ENCODE data around the gene COG1.
"Not testable (repeated sequence)": the region's sequence is repeated elsewhere in the genome, so short reads cannot be mapped to it uniquely, and the experiment has no call there.

Gene COG1, protein sequence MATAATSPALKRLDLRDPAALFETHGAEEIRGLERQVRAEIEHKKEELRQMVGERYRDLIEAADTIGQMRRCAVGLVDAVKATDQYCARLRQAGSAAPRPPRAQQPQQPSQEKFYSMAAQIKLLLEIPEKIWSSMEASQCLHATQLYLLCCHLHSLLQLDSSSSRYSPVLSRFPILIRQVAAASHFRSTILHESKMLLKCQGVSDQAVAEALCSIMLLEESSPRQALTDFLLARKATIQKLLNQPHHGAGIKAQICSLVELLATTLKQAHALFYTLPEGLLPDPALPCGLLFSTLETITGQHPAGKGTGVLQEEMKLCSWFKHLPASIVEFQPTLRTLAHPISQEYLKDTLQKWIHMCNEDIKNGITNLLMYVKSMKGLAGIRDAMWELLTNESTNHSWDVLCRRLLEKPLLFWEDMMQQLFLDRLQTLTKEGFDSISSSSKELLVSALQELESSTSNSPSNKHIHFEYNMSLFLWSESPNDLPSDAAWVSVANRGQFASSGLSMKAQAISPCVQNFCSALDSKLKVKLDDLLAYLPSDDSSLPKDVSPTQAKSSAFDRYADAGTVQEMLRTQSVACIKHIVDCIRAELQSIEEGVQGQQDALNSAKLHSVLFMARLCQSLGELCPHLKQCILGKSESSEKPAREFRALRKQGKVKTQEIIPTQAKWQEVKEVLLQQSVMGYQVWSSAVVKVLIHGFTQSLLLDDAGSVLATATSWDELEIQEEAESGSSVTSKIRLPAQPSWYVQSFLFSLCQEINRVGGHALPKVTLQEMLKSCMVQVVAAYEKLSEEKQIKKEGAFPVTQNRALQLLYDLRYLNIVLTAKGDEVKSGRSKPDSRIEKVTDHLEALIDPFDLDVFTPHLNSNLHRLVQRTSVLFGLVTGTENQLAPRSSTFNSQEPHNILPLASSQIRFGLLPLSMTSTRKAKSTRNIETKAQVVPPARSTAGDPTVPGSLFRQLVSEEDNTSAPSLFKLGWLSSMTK

DNA sequence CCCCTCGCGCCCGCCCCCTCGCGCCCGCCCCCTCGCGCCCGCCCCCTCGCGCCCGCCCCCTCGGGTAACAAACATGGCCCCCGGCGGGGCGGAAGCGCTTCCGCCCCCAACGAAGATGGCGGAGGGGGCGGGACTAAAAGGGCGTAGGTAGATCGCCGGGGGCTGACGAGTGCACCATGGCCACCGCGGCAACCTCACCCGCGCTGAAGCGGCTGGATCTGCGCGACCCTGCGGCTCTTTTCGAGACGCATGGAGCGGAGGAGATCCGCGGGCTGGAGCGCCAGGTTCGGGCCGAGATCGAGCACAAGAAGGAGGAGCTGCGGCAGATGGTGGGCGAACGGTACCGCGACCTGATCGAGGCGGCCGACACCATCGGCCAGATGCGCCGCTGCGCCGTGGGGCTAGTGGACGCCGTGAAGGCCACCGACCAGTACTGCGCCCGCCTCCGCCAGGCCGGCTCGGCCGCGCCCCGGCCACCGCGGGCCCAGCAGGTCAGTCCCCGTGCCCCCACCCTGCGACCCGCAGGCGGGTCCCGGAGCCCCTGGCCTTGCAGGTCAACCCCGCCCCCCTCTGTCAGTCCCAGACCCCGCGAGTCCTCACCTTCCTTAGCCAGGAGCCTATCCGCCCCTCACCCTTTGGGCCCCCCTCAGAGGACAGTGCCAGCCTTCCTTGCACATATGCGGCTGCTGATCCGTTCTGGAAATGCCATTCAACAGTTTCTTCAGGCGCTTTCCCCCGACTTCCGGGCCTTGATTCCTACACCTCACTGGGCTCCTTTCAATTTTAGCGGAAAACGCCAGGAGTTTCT lies at the start of gene COG1:
Gene COG1 (plus strand): TSS at position 162 of the 808 bp plus-strand sequence. CDS start 15 bp downstream, at position 177.
- DNase-seq: peak; percentile 17

DNA sequence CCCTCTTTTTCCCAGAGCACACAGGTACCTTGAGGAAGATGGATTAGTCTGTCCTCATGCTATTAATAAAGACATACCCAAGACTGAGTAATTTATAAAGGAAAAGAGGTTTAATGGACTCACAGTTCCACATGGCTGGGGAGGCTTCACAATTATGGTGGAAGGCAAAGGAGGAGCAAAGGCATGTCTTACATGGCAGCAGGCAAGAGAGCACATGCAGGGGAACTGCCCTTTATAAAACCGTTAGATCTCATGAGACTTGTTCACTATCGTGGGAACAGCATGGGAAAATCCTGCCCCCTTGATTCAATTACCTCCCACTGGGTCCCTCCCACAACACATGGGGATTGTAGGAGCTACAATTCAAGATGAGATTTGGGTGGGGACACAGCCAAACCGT lies 48.6 kb upstream of the COG1 start:
- DNase-seq: not testable (repeated sequence)

DNA sequence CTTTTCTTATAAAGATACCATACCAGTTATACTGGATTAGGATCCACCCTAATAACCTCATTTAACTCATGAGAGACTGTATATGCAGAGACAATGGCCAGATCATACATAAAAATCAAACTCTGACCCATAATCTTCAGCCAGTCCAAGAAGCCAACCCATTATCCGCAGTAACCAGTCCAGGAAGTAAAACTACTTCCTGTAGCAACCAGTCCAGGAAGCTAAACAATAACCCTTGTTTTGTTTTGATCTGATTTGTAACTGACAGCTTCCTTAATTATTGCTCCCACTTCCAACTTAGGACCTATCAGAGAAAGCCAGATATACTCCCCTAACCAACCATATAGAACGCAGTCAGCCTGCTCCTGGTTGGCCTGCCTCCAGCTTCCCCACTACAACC lies 47.2 kb upstream of the COG1 start:
- no peak for DNase-seq

DNA sequence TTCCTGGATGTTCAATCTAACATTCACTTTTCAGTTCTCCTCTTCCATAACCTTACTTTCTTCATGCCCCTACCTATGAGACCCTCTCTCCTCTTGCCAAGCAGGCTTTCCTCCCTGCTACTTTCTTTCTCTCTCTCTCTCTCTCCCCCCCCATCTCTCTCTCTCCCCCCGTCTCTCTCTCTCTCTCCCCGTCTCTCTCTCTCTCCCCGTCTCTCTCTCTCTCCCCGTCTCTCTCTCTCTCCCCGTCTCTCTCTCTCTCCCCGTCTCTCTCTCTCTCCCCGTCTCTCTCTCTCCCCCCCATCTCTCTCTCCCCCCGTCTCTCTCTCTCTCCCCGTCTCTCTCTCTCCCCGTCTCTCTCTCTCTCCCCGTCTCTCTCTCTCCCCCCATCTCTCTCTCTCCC lies 45.1 kb upstream of the COG1 start:
- not testable (repeated sequence) for DNase-seq

DNA sequence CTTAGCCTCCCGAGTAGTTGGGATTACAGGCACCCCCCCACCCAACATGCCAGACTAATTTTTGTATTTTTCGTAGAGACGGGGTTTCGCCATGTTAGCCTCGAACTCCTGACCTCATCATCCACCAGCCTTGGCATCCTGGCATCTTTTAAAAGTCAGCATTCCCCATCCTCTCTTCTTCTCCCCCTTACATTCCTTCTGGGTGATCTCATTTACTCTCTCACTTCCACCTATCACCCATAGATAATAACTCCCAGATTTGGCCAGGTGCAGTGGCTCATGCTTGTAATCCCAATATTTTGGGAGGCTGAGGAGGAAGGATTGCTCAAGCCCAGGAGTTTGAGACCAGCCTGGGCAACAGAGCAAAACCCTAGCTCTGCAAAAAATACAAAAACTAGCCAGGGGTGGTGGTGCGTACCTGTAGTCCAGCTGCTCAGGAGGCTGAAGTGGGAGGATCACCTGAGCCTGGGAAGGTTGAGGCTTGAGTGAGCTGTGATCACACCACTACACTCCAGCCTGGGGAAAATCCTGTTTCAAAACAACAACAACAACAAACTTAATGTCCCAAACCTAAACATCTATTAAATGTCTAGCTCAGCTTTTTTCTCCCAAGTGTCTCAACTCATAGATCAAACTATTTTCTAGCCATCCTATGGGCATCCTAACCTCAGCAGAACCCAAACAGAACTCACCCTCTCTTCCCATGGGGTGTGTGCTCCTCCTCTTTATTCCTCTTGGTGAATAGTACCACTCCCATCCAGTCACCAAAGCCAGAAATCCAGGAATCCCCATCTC lies 44.1 kb upstream of the COG1 start:
- DNase-seq: no peak

DNA sequence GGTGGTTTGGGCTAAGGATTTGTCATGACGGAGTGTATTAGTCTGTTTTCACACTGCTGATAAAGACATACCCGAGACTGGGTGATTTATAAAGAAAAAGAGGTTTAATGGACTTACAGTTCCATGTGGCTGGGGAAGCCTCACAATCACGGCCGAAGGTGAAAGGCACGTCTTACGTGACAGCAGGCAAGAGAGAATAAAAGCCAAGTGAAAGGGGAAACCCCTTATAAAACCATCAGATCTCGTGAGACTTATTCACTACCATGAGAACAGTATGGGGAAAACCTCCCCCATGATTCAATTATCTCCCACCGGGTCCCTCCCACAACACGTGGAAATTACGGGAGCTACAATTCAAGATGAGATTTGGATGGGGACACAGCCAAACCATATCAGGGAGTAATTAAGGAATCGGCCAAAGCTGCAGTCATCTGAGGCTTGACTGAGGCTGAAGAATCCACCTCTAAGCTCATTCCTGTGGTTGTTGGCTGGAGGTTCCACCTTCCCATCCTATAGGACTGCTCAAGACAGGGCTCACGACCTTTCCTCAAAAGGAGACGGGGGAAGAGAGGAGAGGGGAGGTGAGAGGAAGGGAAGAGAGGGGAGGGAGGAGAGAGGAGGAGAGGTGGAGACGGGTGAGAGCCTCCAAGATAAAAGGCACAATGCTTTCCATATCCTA lies 42.1 kb upstream of the COG1 start:
- not testable (repeated sequence) for DNase-seq

DNA sequence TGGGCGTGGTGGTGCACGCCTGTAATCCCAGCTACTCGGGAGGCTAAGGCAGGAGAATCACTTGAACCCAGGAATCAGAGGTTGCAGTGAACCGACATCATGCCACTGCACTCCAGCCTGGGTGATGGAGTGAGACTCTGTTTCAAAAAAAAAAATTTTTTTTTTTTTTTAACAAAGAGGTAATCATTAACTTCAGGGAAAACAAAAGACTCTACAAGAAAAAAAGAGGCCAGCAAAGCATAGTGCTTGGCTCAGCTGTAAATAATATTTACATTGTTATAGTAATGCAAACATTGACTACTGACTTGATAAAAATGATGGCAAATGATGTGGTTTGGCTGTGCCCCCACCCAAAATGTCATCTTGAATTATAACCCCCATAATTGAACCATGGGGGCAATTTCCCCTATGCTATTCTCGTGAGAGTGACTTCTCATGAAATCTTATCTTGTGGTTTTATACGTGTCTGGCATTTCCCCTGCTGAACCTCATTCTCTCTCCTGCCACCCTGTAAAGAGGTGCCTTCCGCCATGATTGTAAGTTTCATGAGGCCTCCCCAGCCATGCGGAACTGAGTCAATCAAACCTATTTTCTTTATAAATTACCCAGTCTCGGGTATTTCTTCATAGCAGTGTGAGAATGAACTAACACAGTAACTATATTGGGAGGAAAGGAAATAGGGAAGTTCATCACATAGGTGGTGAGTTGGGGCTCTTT lies 40.8 kb upstream of the COG1 start:
- no peak for DNase-seq

DNA sequence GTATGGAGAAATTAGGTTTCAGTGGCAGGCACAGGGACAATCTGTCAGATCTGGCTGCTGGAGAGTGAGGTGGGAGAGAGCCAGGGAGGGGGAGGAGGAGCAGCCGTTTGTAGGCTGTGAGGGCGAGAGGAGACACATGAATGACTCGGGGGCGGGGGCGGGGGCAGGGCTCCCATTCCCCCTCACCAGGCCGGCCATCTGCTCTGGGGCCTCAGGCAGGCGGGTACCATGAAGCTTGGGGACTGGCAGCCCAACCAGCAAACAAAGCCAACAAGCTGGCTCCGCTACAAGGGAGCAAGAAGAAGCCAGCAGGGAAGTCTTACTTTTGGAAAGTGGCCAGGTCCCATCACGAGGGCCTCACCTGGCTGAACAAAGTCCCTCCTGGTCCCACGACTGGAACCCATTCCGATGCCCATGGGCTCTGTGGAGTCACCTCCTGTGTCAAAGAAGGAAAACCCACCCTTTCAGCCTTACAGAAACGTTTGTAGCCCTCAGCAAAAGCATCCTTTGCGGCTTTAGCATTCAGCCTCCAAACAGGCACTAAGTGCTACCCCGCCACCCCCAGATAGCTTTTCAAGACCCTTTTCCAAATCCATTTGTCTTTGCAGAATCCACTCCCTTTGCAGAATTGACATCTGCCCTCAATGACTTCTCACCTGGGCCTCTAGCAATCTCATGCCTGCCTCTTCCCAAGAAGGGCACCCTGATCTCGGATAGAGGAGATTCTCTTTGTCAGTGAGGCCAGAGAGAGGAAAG lies 37.3 kb upstream of the COG1 start:
- DNase-seq: no peak

DNA sequence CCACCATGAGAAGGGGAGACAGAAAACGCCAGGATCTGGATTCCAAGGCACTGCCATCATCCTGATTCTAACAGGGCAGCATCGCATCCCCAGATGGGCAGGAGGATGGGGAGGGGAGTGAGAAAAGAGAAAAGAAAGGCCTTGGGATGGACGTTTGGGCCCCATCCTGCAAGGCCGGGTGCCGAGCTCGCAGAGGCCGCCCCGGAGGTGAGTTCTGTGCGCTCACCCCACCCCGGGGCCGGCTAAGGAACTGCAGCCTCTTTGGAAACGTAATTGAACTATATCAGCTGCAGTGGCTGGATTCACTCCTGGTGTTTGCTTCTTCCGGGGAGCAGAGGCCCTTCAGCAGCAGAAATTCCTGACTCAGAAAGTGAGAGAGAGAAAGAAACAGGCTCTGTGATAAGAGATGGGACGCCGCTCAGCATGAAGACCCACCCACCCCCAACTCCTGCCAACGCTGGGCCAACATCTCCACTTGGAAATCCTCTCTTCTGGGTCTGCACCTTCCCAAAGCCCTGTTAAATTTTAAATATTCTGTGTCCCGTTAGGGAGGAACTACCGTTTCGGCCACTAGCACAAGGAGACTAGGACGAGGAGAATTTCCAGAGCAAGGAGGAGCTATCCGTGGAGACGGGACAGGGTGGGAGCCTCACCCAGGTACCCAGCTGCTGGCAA lies 36.6 kb upstream of the COG1 start:
- no peak for DNase-seq

DNA sequence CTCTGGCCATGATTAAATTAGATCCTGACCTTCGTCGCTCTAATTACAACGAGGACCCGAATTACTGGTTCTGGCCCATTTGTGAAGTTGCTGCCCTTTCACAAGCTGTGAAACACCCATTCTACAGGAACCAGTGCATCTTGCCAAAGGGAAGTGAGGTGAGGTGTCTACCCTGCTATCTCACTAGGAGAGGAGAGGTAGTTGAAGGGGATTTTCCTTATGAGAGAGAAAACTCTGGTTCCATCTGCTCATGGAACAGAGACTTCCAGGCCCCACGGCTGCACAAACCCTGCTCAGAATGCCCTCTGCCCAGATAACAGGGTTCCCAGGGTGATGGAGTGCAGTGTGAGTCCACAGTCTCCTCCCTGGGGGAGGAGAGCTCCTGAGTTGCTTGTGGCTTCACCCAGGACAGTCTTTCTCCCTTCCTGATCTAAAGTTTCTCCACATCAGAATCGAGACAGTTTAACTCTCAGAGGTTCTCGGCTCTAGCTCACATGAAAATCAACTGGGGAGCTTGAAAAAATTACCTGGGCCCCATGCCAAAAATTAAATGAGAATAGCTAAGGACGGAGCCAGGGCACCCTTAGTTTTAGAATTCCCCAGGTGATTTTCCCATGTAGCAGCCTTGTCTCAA lies 35.9 kb upstream of the COG1 start:
- DNase-seq: no peak

DNA sequence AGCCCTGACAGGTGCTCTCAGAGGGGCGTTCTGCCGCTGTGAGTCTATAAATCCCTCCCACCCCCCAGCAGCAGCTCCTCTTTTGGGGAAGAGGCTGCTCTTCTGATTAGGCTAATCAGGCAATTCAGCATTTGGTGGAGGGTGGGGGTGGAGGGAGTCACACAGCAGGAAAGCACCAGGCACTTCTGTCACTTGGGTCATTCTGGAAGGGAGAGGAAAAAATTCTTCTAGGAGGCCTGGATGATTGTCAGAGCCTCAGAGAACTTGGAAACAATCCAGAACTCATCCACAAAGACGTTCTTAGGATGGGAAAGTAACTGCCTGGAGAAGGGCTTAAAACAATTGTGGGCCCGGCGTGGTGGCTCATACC lies 35.3 kb upstream of the COG1 start:
- DNase-seq: no peak

DNA sequence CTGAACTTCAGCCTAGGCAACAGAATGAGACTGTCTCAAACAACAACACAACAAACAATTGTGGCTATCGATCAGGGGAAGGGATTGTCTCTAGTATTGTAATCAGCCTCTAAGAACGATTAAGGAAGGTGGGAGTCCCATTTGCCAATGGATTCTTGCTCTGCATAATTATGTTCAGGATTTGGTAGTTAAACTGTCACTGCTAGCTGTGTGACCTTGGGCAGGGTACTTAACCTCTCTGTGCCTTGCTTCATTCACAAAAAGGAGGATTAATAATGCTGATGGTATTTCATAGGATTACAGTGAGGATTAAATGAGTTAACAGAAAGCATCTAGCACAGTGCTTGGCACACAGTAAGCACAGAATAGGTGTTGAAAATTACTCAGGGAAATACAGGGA lies 34.7 kb upstream of the COG1 start:
- DNase-seq: no peak

DNA sequence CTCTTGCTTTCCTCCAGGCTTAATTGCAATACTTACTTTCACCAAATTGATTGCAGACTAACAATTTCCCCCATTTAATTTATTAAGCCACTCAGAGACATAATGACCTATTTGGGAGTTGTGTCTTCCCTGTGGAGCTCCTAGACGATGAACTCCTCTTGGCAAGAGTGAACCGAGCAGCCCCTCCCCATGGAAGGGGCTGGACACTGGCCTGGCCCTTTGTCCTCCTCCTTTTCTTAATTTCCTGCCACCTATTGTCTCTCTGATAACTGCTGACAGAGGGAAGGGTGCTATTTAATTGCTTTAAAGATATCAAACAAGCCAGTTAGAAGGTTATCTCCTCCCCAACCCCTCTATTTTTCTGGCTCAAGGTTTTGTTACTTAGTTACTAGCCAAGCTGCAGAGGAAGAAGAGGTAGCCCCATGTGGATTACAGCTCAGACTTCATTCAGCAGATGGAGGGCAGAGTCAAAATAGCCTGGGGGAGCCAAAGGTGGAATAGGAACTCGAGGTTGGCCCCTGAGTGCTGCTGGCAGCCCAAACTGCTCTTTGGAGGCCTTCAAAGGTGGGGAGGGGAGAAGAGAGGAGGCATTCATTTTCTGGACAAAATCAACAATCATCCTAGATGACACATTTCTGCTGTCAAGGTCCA lies 31.8 kb upstream of the COG1 start:
- DNase-seq: no peak

DNA sequence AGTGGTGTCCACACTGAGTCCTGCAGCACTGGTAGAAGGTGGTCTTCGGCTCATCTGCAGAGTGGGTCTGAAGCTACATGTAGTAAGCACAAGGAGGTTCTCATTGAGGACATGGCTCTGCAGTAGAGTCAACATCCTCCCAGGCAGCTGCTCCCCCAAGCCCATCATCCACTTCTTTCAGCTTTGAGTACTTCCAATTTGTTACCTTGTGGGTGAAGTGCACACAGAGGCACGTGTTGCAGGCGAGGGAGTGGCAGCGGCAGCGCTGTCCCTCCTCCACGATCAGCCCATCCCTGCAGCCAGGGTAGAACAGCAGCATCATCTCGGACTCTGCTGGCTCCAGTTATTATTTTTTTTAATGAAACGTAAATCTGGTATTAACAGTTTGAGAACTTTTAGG lies 29.8 kb upstream of the COG1 start:
- no peak for DNase-seq

DNA sequence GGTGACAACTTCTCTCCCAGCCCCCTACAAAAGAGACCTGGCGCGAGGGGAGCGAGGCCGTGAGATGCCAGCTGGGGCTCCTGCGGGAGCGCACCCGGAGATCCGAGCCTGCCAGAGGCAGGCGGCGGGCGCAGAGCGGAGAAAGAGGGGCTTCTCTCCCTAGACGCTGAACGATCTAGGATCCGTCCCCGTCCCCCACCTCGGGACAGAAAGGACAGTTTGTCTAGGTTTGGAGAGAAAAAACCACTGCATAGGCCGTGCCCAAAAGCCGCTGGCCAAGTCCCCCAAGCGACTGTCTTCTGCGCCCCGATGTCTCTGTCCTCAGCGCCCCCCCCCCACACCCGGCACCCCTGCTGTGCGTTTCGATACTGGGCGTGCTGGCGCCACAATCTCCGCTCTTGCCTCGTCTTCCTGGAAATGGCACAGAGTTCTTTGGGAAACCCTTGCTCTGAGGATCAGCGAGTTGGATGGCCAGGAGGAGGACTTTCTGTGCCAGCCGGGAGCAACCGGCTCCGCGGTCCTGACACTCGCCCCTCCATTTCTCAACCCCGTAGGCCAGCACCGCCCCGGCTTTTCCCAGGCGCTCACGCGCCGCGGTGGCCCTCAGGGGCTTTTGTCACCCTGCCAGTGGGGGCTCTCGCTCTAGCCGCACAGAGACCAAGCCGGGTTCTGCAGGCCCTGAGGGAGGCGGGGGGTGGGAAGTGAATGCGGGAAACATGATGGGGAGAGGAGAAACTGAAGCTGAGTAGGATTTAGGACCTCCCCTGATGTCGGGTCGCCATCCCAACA lies 27.0 kb upstream of the COG1 start:
- no peak for DNase-seq

DNA sequence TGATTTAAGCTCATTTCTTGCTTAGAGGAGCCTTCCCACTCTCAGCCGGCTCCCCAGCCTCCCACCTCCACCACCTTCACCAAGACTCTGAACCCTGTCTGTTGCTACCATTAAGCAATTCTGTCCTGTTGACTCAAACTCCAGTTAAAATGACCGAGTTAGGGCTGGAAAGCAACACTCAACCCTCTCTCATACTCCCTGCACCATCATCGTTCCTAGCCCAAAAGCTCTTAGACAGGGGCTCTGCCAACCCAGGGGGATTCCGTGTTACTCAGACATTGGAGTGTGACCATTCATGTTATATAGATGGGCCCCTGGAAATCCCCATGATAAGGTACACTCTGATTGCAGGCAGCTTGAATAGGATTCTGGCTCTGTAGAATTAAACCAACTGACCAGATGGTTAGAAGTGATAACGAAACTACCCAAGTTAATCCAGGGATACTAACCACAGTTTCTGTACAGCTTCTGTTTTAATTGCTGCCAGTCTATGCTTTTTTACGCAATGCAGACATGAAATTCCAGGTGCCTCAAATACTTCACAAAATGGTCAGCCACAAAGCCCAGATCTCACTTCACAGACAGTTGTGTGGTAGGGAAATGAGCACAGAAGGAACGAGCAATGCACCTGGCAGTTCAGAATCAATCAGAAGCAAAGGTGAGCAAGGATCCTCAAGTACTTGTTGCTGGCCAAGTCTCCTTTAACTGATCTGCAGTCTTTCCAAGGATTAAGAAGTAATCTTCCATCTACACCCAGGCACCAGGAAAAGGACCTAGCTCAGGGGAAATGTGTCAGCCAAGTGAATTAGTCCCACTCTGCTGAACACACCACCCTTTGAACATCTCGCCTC lies 25.9 kb upstream of the COG1 start:
- DNase-seq: no peak

DNA sequence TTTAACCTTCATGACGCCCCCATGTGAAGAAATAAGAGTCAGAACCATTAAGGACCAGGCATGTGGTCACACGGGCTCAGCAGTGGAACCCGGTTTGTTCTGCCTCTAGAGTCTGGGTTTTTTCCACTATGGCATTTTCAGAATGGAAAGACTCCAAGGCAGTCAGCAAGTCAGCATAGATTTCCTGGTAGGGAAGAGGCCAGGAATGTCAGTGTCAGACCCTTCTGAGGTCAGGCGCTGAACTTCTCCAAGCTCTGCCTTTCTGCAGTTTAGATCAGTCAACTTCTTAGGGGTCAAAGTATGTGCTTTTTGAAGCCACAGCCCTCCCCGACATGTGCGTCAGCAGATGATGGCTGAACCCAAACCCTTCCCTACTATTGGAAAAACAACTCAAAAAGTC lies 24.2 kb upstream of the COG1 start:
- no peak for DNase-seq

All from NCI-H2029 treated with DMSO at 0.1 percent for 48 hours (cell line).